HG03135 (cell line): ENCODE results near the gene KLHL29.
"Not testable (repeated sequence)": the region's sequence is repeated elsewhere in the genome, so short reads cannot be mapped to it uniquely, and the experiment has no call there.

Experiments
- ATAC-seq: cut with Tn5 transposase; IDR thresholded peaks from one replicate; pipeline ENCODE4 v1.9.1; 2021; ENCODE audit warnings: mild to moderate bottlenecking, moderate library complexity; ENCODE audit not compliant: unreplicated experiment

KLHL29 gene

DNA sequence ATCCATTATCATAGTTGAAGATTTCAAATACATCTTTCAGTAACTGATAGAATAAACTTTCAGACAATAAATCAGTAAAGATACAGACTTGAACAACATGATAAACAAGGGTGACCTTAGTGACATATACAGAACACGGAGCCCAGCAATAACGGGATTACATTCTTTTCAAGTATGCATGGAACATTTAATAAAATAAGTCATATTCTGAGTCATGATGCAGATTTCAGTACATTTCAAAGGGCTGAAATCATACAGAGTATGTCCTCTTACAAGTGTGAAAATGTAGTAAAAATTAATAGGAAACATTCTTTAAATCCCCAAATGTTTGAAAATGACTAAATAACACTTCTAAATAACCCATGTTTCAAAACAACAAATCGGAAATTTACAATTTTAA lies 17.2 kb upstream of the KLHL29 start:
- no peak for ATAC-seq

DNA sequence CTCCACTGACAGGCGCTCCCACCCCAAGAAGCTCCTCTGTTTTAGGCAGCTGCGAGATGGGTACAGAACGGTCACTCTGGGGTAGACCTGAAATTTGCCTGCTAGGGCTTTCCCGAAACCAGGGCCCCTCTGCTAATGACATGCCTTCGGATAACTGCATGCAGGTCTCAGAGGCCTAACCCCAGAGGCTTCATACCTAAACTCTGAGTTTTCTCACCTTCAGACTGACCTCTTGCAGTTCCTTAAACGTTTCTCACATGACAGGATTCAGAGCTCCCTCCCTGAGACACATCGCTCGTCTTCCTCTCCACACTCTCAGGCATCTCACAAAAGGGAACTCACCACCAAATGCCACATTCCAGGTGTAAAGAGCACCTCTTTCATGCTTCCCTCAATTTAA lies 11.3 kb upstream of the KLHL29 start:
- ATAC-seq = no peak

DNA sequence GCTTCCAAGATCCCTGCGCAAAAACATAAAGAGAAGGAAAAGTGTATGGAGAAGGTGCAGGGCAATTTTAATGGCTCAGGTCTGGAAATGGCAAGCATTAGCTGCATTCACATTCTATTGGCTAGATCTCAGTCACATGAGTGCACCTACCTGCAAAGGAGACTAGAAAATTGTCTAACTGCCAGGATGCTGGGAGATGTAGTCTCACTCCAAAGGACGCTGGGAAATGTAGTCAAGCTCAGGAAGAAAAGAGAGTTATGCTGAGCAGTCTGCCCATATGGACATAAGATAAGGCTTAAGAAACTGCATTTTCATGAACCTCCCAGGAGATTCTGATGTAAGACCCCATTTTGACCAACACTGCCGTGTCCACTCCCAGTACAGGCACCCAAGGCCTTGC lies 9.5 kb upstream of the KLHL29 start:
- ATAC-seq = peak; percentile 50

DNA sequence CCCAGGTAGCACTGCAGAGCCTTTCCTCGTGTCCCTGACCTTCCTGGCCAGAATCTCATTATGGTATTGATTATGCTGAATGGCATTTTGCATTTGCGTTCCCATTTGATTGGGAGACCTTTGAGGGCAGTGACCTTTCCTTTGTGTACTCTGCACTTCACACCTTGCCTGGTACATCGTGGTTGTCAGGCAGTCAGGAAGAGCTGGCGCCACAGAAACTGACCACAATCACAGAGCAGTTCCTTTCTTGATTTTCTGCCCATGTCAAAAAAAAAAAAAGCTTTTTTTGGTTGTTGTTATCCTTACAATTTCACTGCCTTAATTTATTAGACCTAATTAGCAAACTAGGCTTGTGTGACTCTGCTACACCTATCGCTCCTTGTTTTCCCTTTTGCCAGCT lies 8.9 kb upstream of the KLHL29 start:
- ATAC-seq = no peak

DNA sequence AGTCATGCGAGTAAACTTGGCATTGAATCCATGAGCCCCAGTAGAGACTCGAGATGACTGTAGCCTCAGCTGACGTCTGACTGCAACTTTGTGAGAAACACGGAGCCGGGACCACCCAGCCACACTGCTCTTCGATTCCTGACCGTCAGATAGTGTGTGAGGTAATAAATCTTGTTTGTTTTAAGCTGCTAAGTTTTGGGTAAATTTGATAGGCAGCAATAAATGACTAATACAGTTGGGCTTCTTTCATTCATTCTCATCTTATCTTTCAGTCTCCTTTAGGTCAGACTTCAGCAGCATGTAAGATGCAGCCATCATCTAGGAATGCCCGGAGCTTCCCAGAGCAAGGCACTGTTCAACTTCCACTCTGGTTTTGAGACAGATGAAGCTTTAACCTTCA lies 8.0 kb upstream of the KLHL29 start:
- ATAC-seq = no peak

DNA sequence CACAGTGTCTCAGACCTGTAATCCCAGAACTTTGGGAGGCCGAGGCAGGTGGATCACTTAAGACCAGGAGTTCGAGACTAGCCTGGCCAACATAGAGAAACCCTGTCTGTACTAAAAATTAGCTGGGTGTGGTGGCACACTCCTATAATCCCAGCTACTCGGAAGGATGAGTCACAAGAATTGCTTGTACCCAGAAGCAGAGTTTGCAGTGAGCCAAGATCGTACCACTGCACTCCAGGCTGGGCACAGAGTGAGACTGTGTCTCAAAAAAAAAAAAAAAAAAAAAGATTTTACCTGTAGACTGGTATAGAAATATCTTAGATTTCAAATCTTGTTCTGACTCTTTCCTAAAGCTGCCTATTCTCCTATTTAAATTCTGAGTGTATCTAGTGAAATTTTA lies 7.2 kb upstream of the KLHL29 start:
- ATAC-seq = no peak

DNA sequence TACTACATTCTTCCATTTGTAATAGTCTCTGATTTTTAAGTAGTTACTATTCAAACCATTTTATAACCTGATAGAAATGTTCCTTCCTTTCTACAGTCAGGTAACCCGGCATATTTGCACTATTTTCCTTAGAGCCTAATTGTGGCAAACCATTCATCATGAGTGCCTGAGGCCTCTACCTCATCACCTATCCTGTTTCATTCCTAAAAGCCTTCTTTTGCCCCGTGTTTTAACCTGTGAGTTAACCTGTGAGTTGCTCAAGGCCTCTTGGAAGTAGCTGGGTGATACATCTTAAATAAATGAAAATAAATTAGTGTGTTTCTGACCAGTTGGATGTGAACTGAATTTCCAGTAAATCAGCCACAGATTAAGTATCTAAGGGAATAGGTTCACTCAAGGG lies 6.5 kb upstream of the KLHL29 start:
- no peak for ATAC-seq

DNA sequence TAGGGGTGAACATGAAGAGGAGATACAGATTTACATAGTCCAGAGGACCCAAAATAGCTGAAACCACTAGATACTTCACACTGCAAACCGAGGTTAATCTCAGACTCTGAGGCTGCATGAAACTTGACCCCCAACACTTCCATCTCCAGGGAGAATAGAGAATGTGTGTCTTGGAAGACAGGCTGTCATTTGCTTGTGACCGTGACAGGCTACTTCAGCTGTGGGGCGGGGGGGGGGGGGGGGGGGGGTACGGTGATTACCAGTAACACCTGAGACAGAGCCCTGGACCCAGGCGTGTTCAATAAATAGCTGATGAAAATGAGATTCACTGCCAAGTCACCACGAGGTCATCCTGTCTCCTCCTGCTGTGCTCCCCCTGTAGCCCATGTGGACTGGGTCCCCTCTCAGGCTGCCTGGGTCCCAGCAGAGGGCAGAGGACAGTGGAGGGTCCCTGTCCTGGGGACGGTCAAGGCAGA lies 5.7 kb upstream of the KLHL29 start:
- no peak for ATAC-seq

DNA sequence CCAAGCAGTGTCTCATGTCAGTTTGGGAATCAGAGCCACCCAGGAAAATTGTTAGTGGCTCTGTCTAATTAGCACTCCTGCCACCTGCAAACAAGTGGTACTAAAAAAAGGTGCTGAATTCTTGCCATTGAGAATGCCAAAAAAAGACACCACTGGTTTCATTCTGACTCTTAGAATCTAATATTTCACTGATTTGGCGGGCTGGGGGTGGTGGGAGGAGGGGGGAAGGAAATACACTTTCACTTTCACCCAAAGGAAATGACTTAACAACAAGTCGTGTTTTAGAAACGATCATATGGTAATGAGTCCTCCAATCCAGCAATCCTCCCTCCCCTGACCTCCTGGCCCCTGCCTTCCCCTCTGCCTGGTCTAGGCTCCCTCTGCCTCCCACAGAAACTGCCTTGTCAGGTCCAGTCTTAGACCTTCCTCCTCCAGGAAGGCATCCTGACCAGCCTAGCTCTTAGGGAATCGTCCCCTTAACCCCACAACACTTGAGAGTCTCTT lies 4.4 kb upstream of the KLHL29 start:
- peak; percentile 39 for ATAC-seq

DNA sequence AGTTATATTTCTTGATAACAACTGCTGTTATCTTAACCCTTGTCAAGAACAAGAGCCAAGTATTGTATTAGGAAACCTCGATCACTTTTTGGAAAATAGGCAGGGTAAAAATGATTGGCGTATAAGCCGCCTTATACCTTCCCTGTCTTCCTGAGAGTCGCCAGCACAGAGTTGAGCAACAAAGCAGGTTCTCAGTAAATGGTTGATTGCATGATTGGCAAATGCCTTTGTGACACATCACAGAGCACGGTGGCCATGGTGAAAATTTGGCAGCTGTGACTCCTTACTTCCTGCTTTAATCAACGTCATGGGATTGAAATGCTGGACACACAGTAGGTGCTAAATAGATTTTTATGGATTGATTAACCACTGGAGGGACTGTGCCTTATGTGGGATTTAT lies 3.9 kb upstream of the KLHL29 start:
- no peak for ATAC-seq

DNA sequence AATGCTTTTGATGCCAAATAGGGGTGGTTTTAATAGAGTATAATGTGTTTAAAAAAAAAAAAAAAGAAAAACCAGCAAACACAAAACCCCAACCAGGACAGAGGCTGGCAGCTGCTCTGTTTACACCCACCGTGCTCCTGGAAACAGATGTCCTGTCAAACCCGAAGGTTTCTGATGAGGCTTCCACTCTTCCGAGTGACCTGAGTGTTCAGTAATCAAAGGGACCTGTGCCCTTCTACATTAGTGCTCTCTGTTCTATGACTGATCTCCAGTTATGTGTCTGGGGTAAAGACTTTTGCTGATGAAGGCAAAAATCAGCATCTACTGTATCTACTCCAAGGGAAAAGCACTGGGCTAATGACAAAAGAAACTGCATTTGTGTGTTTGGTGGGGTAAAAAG lies 3.5 kb upstream of the KLHL29 start:
- no peak for ATAC-seq

DNA sequence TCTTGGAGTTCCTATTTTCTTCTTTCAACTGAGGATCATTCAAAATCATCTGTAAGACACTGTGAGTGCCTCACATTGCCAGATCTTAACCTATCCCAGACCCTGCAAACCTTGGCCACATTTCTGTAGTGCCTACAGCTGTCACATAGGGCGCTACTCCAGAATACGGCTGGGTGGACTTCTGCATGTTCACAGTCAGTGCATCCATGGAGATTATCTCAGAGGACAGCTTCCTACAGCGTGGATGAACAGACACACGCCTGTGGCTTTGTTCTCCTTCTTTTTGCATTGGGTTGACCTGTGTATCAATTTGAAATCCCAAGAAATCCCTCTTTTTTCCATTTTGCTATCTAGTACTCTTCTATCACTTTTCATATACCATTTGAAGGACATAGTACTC lies 1.9 kb upstream of the KLHL29 start:
- ATAC-seq = no peak

DNA sequence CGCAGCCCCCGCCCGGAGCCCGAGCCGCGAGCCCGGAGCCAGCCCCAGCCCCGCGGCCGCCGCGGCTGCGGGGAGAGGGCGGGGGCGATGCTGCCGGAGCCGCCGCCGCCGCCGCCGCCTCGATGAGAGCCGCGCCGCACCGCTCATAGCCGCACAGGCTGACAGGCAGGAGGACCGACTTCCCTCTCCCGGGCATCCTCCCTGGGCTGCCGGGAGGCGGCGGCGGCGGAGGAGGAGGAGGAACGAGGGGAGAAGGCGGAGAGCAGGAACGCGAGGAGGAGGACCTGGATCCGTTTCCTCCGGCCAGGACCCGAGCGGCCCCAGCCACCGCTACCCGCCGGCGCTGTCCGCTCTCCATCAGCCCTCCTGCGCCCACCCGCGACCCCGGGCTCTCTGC lies 370 bp downstream of the KLHL29 start:
- peak; percentile 30 for ATAC-seq

DNA sequence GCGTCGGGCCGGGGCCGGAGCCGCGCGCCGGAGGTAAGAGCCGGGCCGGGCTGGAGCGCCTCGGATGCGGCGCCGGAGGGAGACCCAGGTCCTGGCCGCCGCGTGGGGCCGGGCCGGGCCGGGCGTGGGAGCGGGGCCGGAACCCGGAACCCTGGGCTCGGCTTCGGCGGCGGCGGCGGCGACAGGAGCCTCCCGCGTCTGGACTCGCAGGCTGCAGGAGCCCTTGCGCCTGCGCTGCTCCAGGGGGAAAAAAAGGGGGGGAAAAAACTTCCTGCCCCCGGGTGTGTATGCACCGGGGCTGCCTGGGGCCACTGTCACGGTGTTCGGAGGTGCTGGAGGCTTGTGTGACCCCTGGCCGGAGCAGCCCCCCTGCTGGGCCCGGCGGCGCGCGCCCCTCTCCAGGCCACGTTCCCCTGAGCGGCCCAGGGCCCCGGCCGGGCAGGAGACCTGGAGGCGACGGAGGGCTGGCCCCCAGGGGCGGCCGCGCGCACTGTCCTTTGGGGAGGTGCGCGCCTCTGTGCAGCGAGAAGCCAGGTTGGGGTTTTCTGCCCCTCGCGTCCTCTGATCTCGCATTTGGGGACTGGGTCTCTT lies 864 bp downstream of the KLHL29 start:
- peak; percentile 26 for ATAC-seq

DNA sequence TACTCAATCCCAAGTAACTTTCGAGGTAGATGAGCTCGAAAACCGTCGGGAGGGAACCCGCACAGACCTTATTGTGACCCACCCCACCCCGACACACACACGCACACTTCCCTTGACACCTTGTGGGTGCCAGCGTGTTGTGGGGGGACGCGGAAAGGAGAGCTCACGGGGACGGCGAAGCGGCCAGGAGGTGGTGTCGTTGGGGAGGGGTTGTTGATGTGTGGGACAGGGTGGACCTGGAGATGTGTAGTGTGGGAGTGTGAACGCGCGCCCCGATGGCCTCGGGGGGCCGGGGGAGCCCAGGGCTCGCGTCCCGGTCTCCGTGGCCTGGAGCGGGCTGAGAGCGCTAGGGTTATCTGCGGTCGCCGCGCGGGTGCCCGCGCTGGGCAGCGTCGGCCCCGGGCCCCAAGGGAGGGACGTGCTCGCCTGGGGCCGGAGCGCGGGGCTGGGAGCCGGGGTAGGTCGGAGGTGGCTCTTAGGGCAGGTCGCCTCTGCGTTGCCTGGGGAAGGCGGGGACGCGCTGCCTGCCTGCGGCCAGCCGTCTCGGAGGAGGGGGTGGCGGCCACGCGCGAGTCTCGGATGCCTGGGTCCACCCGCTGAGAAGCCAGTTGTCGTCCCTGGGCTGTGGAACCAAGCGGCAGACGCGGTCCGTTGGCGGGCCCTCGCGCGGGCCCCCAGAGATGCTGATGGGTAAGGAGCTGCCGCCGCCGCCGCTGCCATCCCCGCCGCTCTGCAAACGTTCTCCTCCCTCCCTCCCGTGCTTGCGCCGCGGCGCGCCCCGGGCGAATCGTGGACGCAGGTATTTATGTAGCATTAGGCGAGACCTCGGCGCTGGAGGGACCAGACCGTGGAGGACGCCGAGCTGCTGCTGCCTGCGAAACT lies 1.6 kb downstream of the KLHL29 start:
- no peak for ATAC-seq

DNA sequence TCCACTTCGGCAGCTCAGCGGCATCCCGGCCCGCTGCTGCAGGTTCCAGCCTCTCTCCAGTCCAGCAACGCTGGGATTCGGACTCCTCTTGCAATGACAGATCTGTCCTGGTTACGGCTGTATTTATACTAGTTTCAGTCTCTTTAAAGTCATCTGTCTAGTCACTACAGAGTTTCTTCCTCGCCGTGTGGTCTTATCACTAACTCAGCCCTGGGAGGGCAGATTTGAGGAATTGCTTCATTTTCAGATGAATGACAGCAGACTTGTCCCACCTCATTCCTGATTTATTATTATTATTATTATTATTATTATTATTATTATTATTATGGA lies 2.2 kb downstream of the KLHL29 start:
- no peak for ATAC-seq

DNA sequence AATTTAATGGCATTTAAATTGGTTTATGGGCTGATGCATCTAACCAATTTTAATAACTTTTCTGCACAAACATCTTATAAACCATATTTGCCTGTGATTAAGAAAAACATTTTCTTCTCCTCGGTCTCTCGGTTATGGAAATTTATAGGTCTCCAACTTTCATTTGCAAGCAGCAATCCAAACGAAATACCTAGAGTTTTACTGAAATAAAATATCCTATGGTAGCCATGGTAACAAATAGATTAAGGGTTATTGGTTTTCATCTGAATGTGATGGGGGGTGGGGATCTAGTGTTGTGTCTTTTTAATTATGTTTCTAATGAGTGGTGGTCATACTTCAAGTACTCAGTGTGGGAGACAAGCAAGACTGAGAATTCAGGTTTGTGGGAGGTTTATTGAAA lies 2.9 kb downstream of the KLHL29 start:
- no peak for ATAC-seq

DNA sequence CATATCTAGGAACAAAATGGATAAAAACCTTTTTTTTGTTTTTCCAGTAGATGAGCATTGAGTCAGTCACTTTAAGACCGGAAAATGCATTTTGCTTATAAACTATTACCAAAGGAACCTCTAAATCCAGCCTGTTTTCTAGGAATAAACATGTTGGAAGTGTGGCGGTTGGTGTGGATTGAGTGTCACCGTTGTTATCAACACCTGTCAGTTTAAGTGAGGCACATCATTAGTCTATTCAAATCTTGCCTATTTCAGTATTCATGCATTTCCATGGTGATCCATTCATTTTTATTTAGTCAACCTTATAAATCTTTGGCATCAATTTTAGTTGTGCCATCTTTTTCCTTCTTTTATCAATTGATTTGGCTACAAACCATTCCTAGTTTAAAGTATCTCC lies 3.3 kb downstream of the KLHL29 start:
- ATAC-seq = no peak

DNA sequence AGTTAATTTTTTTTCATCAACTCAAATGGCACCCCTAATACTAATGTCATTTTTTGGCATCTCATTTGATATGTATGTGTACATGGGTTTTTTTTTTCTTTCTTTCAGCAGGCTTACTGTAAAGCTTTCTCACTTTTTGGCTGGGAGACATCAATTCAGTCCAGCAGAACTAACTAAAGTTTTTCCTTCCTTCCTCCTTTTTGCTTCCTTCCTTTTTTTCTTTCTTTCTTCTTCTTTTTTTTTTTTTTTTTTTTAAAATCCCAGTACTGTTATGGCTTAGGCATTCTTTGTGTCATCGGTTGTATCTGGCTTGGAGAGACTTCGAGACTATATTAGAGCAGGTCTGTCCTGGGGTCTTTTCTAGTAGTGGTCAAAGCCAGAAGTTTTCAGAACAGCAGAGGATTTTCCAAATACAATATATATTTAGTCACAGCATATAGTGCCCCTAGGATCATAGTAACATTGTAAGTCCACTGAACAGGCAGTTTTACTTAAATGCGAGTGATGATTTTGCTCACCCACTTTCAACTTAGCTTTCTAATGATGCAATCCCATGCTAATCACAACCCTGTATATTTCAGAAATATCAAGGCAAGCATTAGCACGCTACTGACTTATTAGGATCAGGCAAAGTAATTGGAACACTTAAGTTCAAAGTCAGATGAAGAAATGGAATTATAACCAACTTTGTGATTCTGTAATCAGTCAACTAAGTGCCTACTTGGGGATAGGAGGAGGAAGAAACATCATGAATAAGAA lies 4.0 kb downstream of the KLHL29 start:
- ATAC-seq = no peak

DNA sequence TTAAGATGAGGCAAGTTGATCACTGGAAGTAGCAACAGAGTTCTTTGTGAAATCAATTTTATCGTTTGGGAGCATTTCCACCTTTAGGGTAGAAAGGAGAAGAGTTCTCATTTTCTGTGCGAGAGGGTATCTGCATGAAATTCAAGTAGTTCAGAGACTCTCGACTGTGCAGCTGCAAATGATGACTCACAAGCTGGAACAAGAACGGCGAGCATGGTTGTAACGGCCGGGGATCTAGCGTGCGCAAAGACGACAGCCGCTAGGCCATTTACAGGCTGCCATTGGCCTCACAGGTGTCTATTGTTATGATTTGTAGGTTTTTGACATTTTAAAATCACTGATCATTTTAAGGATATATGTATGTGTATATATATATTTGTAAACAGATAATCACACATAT lies 5.2 kb downstream of the KLHL29 start:
- no peak for ATAC-seq

DNA sequence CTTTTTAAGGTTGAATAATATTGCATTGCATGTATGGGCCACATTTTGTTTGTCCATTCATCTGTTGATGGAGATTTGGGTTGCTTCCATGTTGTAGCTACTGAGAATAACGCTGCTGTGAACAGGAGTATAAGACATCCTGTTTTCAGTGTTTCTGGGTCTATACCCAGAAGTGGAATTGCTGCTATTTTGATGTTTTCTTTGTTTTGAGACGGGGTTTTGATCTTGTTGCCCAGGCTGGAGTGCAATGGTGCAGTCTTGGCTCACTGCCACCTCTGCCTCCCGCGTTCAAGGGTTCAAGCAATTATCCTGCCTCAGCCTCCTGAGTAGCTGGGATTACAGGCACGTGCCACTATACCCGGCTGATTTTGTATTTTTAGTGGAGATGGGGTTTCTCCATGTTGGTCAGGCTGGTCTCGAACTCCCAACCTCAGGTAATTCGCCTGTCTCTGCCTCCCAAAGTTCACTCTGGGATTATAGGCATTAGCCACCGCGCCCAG lies 6.3 kb downstream of the KLHL29 start:
- not testable (repeated sequence) for ATAC-seq

DNA sequence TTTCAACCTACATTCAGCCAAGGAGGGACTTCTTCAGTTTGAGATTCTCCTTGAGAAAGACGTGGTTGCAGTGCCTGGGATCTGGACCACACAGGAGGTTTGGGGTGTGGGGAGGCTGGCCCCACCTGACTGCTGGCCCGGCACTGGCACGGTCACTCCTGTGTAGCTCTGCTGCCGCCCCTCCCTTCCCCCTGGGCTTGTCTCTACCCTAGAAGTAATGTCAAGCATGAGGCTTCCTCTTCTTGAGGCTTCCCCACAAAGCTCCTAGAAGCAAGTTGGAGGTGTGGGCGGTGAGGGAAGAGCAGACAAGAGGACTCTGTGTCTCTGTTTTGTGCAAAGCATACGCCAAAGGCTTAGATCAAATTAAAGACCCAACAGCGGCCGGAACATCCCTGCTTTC lies 8.7 kb downstream of the KLHL29 start:
- ATAC-seq = no peak
